T-cell (primary cell): ENCODE results near the gene NCAM1. TPM values are rescaled to one million over a fixed set of nuclear protein-coding genes. Genes with fewer than 3 reads are reported as not detected.

Experiments used
- ATAC-seq, 4 experiments: fragments of 200-7000 bp in 3 of 4; fragments of 150-1000 bp in 1 of 4; cut with Tn5 transposase; replicated peaks in 1 of 4; 1 replicate in 3 of 4; 2 replicates in 1 of 4; pipeline ENCODE4 v1.10.0; 2021; ENCODE audit warnings: moderate library complexity in 3 of 4, mild to moderate bottlenecking in 2 of 4, moderate number of reproducible peaks in 1 of 4
- CTCF ChIA-PET, 2 donors: fragments of 300-600 bp; sonication (Branson Sonifier 250); formaldehyde crosslinking; loops; one replicate each; lab custom pipeline; 2022; ENCODE audit warnings: antibody characterized with exemption in 2 of 2; lab: Charles Lee
- POLR2A ChIA-PET, 2 donors: fragments of 300-600 bp; sonication (Branson Sonifier 250); formaldehyde crosslinking; loops; one replicate each; lab custom pipeline; 2022; ENCODE audit warnings: antibody characterized with exemption in 2 of 2; lab: Charles Lee
- DNase-seq, 35 experiments: peaks; one replicate each; pipeline versions ENCODE4 v3.0.0 to v3.0.0-alpha.2; 2013 to 2023
- H3K27ac ChIP-seq: one replicate; pipeline ENCODE4 v1.5.1; 2013; ENCODE audit warnings: low read length
- H3K27me3 ChIP-seq, 2 experiments: replicated peaks in 1 of 2; 1 replicate in 1 of 2; 2 replicates in 1 of 2; pipeline versions ENCODE4 v1.6.1 to v1.7.0; 2013; ENCODE audit warnings: low read length in 1 of 2, mixed read lengths in 1 of 2; ENCODE audit not compliant: control insufficient read depth in 2 of 2, insufficient read depth in 2 of 2; ENCODE audit errors: extremely low read depth in 1 of 2
- H3K36me3 ChIP-seq, 2 donors: 1 replicate in 1 of 2; 2 replicates in 1 of 2; pipeline versions ENCODE4 v1.6.1 to v1.7.0; 2013; ENCODE audit warnings: low read length in 1 of 2; ENCODE audit not compliant: control insufficient read depth in 2 of 2, insufficient read depth in 1 of 2; ENCODE audit errors: extremely low read depth in 1 of 2
- H3K4me1 ChIP-seq, 2 experiments: 1 replicate in 1 of 2; 2 replicates in 1 of 2; pipeline versions ENCODE4 v1.6.1 to v1.7.0; 2013; ENCODE audit warnings: low read length in 2 of 2, mixed read lengths in 1 of 2; ENCODE audit not compliant: insufficient read depth in 2 of 2, control insufficient read depth in 1 of 2; ENCODE audit errors: extremely low read depth in 1 of 2
- H3K4me3 ChIP-seq, 2 donors: 1 replicate in 1 of 2; 2 replicates in 1 of 2; pipeline versions ENCODE4 v1.5.1 to v1.7.0; 2013; ENCODE audit warnings: mild to moderate bottlenecking in 2 of 2, low read length in 1 of 2, moderate library complexity in 1 of 2; ENCODE audit not compliant: control insufficient read depth in 1 of 2; ENCODE audit errors: extremely low read depth in 1 of 2
- H3K9me3 ChIP-seq: 2 replicates; pipeline ENCODE4 v1.7.0; 2013
- H3K27ac Mint-ChIP-seq, 2 donors: one replicate each; pipeline ENCODE4 v1.8.0; 2020 to 2021; ENCODE audit warnings: mild to moderate bottlenecking in 2 of 2, mixed read lengths in 2 of 2
- H3K27me3 Mint-ChIP-seq, 2 donors: one replicate each; pipeline ENCODE4 v1.8.0; 2021 to 2022; ENCODE audit warnings: mixed read lengths in 2 of 2
- H3K36me3 Mint-ChIP-seq: one replicate; pipeline ENCODE4 v1.8.0; 2021; ENCODE audit warnings: mixed read lengths
- H3K4me1 Mint-ChIP-seq, 3 donors: one replicate each; pipeline ENCODE4 v1.8.0; 2020 to 2022; ENCODE audit warnings: mixed read lengths in 3 of 3, mild to moderate bottlenecking in 1 of 3
- H3K4me3 Mint-ChIP-seq, 3 donors: one replicate each; pipeline ENCODE4 v1.8.0; 2020 to 2022; ENCODE audit warnings: mild to moderate bottlenecking in 3 of 3, mixed read lengths in 3 of 3, moderate library complexity in 3 of 3
- H3K9me3 Mint-ChIP-seq, 3 donors: one replicate each; pipeline ENCODE4 v1.8.0; 2020 to 2022; ENCODE audit warnings: mixed read lengths in 3 of 3
- WGBS: methylation state at CpG from one replicate; pipeline ENCODE4 v1.1.5; 2013; ENCODE audit warnings: missing lambda C conversion rate; ENCODE audit not compliant: insufficient coverage; 5-methylcytosine and 5-hydroxymethylcytosine counted together
- total RNA-seq, 35 experiments: library from RNA in 6 of 35; stranded (reverse) in 6 of 35; fragments of 120-200 nt in 1 of 35; gene quantifications; one replicate each; pipeline versions ENCODE4 v1.2.1 to v1.2.4 and lab custom pipeline; 2013 to 2026

NCAM1 gene
- total RNA-seq, 5 donors from 2014 or later (not counting 1 experiment from before 2014, with no cell fraction given), result 0.90 to 1.8 (median 1.1) TPM

DNA sequence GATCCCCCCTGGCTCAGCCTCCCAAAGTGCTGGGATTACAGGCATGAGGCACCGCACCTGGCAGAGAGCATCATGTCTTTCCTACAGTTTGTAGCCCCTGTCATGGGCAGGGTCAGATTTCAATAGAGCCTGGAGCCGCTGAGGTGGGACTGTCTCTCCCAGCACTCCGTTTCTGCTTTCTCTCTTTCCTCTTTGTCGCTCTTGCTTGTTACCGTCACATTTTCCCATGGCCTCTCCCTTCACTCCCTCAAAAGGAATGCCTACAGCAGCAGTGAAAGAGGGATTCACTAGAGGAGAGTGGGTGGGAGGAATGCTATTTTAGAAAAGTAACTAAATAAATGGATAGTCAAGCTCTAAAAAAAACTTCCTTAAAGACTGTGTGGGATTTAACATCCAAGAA is 216.5 kb downstream of the NCAM1 start:
- peaks cover 2% of the 10 kb centered on the region in 2 experiments for H3K27me3 ChIP-seq
- ChIA-PET CTCF (no interaction called here), POLR2A (no interaction called here)
- H3K4me1 ChIP-seq, result no peaks in the 10 kb centered on the region
- H3K27me3 Mint-ChIP-seq, result peaks cover 20 to 24% of the 10 kb centered on the region in 2 donors
- no peak overlapping the region for H3K4me3 Mint-ChIP-seq
- H3K4me3 ChIP-seq, result no peak overlapping the region
- no peaks in the 10 kb centered on the region for H3K9me3 ChIP-seq
- H3K36me3 ChIP-seq, result no peaks in the 10 kb centered on the region
- no peak overlapping the region for H3K27ac ChIP-seq
- 38% methylated on average over 2 of the region's 5 CpGs for WGBS
- ATAC-seq (no peak), DNase-seq (no peak)
- no peaks in the 10 kb centered on the region for H3K4me1 Mint-ChIP-seq
- H3K9me3 Mint-ChIP-seq, result no peaks in the 10 kb centered on the region
- H3K36me3 Mint-ChIP-seq, result no peaks in the 10 kb centered on the region
- H3K27ac Mint-ChIP-seq, result no peak overlapping the region

DNA sequence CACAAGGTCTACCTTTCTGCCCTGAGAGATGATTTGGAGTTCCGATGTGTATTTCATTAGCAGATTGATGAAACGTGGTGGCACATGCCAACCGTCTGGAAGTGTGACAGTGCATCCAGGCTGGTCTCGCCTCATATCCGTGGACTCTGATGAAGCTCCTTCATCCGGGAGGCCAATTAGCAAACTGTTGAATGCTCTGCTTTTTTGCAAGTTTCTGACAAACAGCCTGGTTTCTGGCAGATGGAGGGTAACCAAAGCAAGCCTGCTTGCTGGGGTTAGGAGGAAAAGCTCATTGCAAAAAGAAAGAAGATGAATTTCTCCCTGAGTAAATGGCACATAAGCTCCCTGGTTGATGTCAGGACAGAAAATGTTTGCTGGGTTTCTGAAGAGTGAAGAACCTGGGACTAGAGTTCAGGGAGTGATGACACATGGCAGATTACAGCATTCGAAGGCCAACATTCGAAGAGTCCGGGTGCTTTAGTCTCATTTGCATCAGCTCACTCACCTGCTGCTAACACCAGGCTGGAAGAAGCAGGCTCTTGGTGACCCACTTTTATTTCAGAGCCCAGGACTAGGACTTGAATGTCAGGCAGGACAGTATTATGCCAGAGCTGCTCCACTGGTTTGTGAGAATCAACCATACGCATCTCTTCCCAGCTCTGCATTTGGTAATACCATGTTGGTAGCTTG is 217.3 kb downstream of the NCAM1 start:
- DNase-seq (no peak), ATAC-seq (no peak)
- no peaks in the 10 kb centered on the region for H3K4me1 ChIP-seq
- Mint-ChIP-seq H3K9me3 (no peaks in the 10 kb centered on the region), H3K36me3 (no peaks in the 10 kb centered on the region), H3K27ac (no peak overlapping the region), H3K4me3 (no peak overlapping the region), H3K27me3 (peaks cover 20 to 24% of the 10 kb centered on the region in 2 donors), H3K4me1 (no peaks in the 10 kb centered on the region)
- H3K36me3 ChIP-seq, result no peaks in the 10 kb centered on the region
- WGBS, result 88% methylated on average over 8 of the region's 10 CpGs
- POLR2A ChIA-PET, result no interaction called here
- H3K27ac ChIP-seq, result no peak overlapping the region
- CTCF ChIA-PET, result no interaction called here
- H3K4me3 ChIP-seq, result no peak overlapping the region
- H3K9me3 ChIP-seq, result no peaks in the 10 kb centered on the region
- H3K27me3 ChIP-seq, result peaks cover 2 to 3% of the 10 kb centered on the region in 2 experiments

DNA sequence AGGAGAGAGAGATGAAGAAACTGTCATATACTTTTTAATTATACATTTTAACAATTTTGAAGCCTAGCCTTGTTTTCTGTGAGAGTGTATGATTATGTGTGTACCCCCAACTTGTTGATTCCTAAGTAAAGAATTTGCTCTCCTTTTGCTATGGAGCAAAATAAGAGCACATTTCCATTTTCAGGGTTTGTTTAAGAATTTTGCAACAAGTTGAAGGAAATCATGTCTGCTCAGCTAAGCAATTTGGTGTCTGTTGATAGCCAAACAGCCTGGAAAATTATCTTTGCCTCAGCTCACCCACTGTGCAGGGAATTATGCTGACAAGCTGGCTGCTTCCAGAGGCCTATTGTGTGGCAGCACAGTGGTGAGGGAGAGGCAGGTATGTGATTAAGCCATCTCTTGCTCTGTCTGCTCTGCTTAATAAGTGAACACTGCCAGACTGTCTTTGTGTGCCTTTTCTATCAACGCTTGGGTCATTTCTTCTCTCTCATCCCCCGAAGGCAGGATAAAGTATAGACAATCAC is 218.0 kb downstream of the NCAM1 start:
- H3K4me1 Mint-ChIP-seq, result no peaks in the 10 kb centered on the region
- H3K4me1 ChIP-seq, result no peaks in the 10 kb centered on the region
- WGBS, result 100% methylated on average over 2 of the region's 2 CpGs
- CTCF ChIA-PET, result no interaction called here
- no peaks in the 10 kb centered on the region for H3K9me3 ChIP-seq
- peaks cover 2 to 3% of the 10 kb centered on the region in 2 experiments for H3K27me3 ChIP-seq
- no peak for ATAC-seq
- no peak overlapping the region for H3K27ac ChIP-seq
- POLR2A ChIA-PET, result no interaction called here
- no peak overlapping the region for H3K4me3 Mint-ChIP-seq
- DNase-seq, result no peak
- no peak overlapping the region for H3K27ac Mint-ChIP-seq
- no peaks in the 10 kb centered on the region for H3K36me3 Mint-ChIP-seq
- H3K9me3 Mint-ChIP-seq, result no peaks in the 10 kb centered on the region
- peaks cover 20 to 24% of the 10 kb centered on the region in 2 donors for H3K27me3 Mint-ChIP-seq
- H3K4me3 ChIP-seq, result no peak overlapping the region
- H3K36me3 ChIP-seq, result no peaks in the 10 kb centered on the region

DNA sequence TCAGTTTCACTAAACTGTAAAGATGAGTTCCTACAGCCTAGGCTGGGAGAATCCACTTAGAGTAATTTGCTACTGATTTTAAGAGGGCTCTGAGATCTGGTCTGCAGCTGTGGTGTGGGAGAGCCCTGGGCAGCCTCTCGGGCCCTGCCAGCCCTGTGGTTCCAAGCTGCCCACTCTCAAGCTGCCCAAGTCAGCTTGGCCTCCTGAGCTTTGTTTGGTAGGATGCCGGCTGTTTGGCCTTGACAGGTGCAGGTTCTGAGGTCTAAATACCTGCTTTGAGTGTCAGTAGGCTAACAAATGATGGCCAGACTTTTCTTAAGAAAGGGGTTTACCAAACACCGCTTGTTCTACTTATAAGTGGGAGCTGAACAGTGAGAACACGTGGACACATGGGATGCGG is 219.9 kb downstream of the NCAM1 start:
- ATAC-seq (no peak), DNase-seq (no peak)
- H3K4me1 ChIP-seq, result no peaks in the 10 kb centered on the region
- Mint-ChIP-seq H3K27me3 (peaks cover 16% of the 10 kb centered on the region in 2 donors), H3K36me3 (no peaks in the 10 kb centered on the region), H3K27ac (no peak overlapping the region), H3K4me1 (no peaks in the 10 kb centered on the region), H3K4me3 (no peak overlapping the region), H3K9me3 (no peaks in the 10 kb centered on the region)
- WGBS, result 75% methylated on average over 5 of the region's 5 CpGs
- no peak overlapping the region for H3K4me3 ChIP-seq
- H3K27ac ChIP-seq, result no peak overlapping the region
- ChIA-PET POLR2A (no interaction called here), CTCF (no interaction called here)
- H3K27me3 ChIP-seq, result peaks cover 2 to 3% of the 10 kb centered on the region in 2 experiments
- H3K9me3 ChIP-seq, result no peaks in the 10 kb centered on the region
- H3K36me3 ChIP-seq, result no peaks in the 10 kb centered on the region

DNA sequence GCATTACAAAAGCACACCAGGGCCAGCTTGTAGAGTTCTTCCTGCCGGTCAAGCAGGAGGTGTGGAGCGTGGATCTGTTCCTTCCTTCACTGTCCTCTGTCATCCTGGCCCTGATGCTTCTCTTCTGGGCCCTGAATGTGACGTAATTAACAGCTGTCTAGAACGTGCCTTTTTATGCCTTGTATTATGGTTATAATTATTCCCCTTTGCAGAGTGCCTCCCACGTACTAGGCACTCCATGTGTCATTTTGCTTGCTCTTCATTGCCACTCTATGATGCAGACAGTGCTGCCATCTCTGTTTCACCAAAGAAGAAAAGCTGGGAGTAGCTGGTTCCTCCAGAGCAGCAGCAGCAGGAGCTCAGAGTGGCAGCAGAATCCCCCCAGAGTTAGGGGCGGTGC is 221.1 kb downstream of the NCAM1 start:
- ATAC-seq (no peak), DNase-seq (no peak)
- no peaks in the 10 kb centered on the region for H3K36me3 ChIP-seq
- WGBS, result 75% methylated on average over 2 of the region's 6 CpGs
- no peaks in the 10 kb centered on the region for H3K9me3 ChIP-seq
- Mint-ChIP-seq H3K4me3 (no peak overlapping the region), H3K4me1 (no peaks in the 10 kb centered on the region), H3K9me3 (no peaks in the 10 kb centered on the region), H3K36me3 (no peaks in the 10 kb centered on the region), H3K27me3 (peaks cover 14 to 16% of the 10 kb centered on the region in 2 donors), H3K27ac (no peak overlapping the region)
- no peak overlapping the region for H3K4me3 ChIP-seq
- no peak overlapping the region for H3K27ac ChIP-seq
- ChIA-PET POLR2A (no interaction called here), CTCF (no interaction called here)
- H3K27me3 ChIP-seq, result peaks cover 2 to 3% of the 10 kb centered on the region in 2 experiments
- H3K4me1 ChIP-seq, result no peaks in the 10 kb centered on the region

DNA sequence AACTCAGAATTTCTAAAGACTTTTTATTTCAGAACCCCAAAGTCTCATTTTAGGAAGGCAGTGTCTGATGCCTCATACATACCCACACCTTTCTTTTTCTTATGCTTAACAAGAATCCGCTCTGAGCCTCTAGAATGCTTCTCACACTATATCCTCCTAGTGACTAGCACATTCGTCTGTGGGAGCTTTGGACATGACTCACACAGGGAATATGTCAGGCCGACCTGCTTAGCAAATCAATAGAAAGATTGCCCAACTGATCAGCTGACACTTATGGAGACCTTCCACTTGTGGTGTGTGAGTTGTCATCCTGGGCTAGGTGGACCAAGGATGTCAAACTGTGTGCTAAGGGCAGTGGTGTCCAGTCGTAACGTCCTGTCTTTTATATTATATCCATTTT is 223.3 kb downstream of the NCAM1 start:
- Histone ChIP-seq H3K9me3 (no peaks in the 10 kb centered on the region), H3K27ac (no peak overlapping the region), H3K27me3 (peaks cover 2 to 3% of the 10 kb centered on the region in 2 experiments), H3K4me1 (no peaks in the 10 kb centered on the region), H3K4me3 (no peak overlapping the region), H3K36me3 (no peaks in the 10 kb centered on the region)
- Mint-ChIP-seq H3K9me3 (no peaks in the 10 kb centered on the region), H3K27me3 (peaks cover 6 to 15% of the 10 kb centered on the region in 2 donors), H3K4me3 (no peak overlapping the region), H3K36me3 (no peaks in the 10 kb centered on the region), H3K27ac (no peak overlapping the region), H3K4me1 (no peaks in the 10 kb centered on the region)
- no peak for ATAC-seq
- no peak for DNase-seq
- CTCF ChIA-PET, result interaction anchor here in 1 of 2 donors (0.6 kb wide), 1 partner anchor 17 kb away, joined by 3 read pairs; no protein-coding TSS in a partner anchor
- POLR2A ChIA-PET, result no interaction called here
- no CpG with 5 or more reads among the region's 5 CpGs for WGBS
